OCI-LY1 (cell line): ENCODE measurements around the gene PPIL4.

Source experiments
- H2AFZ ChIP-seq: fragments of 200-600 bp; sonication (generic), shearing (Covaris generic); 2 replicates; pipeline ENCODE4 v1.6.0; 2014; ENCODE audit warnings: antibody characterized with exemption, mild to moderate bottlenecking, low read length
- H3F3A ChIP-seq: fragments of 200-600 bp; sonication (generic), shearing (Covaris generic); 2 replicates; pipeline ENCODE4 v1.6.0; 2014; ENCODE audit warnings: mild to moderate bottlenecking, antibody characterized with exemption, low read length, moderate library complexity; ENCODE audit not compliant: insufficient read depth
- H3K27ac ChIP-seq: fragments of 200-600 bp; sonication (generic); 2 replicates; pipeline ENCODE4 v1.5.1; 2014; ENCODE audit warnings: low read length, mixed run types, mild to moderate bottlenecking, low read depth; ENCODE audit not compliant: poor library complexity, severe bottlenecking
- H3K27me3 ChIP-seq: fragments of 200-600 bp; sonication (generic); 2 replicates; pipeline ENCODE4 v1.6.0; 2014; ENCODE audit warnings: antibody characterized with exemption, mild to moderate bottlenecking, low read length, moderate library complexity; ENCODE audit not compliant: insufficient read depth
- H3K36me3 ChIP-seq: fragments of 200-600 bp; sonication (generic); 2 replicates; pipeline ENCODE4 v1.6.1; 2014; ENCODE audit warnings: mild to moderate bottlenecking, antibody characterized with exemption, low read length, moderate library complexity, mixed read lengths; ENCODE audit not compliant: insufficient read depth
- H3K4me1 ChIP-seq: fragments of 200-600 bp; sonication (generic); 2 replicates; pipeline ENCODE4 v1.5.1; 2014; ENCODE audit warnings: mild to moderate bottlenecking, low read length, moderate library complexity; ENCODE audit not compliant: insufficient read depth, severe bottlenecking
- H3K4me2 ChIP-seq: fragments of 200-600 bp; sonication (generic), shearing (Covaris generic); 2 replicates; pipeline ENCODE4 v1.6.1; 2014; ENCODE audit warnings: low read length
- H3K4me3 ChIP-seq: fragments of 200-600 bp; sonication (generic); 2 replicates; pipeline ENCODE4 v1.5.1; 2014; ENCODE audit warnings: low read length, low read depth, mild to moderate bottlenecking, mixed read lengths; ENCODE audit not compliant: poor library complexity, severe bottlenecking
- H3K79me2 ChIP-seq: fragments of 200-600 bp; shearing (Covaris generic); 2 replicates; pipeline ENCODE4 v1.6.1; 2016; ENCODE audit warnings: mixed run types, low read length, mixed read lengths; ENCODE audit not compliant: insufficient read depth
- H3K9ac ChIP-seq: fragments of 200-600 bp; sonication (generic), shearing (Covaris generic); 2 replicates; pipeline ENCODE4 v1.6.1; 2014; ENCODE audit warnings: mild to moderate bottlenecking, low read length, mixed read lengths
- H3K9me2 ChIP-seq: fragments of 200-600 bp; sonication (generic), shearing (Covaris generic); 2 replicates; pipeline ENCODE4 v1.6.1; 2014; ENCODE audit warnings: low read depth, mild to moderate bottlenecking, low read length, mixed read lengths
- H3K9me3 ChIP-seq: fragments of 200-600 bp; shearing (Covaris generic); 2 replicates; pipeline ENCODE4 v1.6.1; 2014; ENCODE audit warnings: low read length, mixed read lengths
- H4K20me1 ChIP-seq: fragments of 200-600 bp; sonication (generic), shearing (Covaris generic); 2 replicates; pipeline ENCODE4 v1.6.0; 2016; ENCODE audit warnings: mild to moderate bottlenecking, low read length; ENCODE audit not compliant: insufficient read depth
- EZH2 ChIP-seq: fragments of 200-600 bp; sonication (generic), shearing (Covaris generic); IDR thresholded peaks from 2 replicates; pipeline ENCODE4 v1.8.0; 2017; ENCODE audit warnings: borderline replicate concordance, mixed run types, mild to moderate bottlenecking, antibody characterized with exemption, low read length, moderate library complexity, mixed read lengths
- TF ChIP-seq, protein P1 (sequence below): fragments of 200-600 bp; sonication (generic), shearing (Covaris generic); IDR thresholded peaks from 2 replicates; pipeline ENCODE4 v1.5.1; 2017; ENCODE audit warnings: mild to moderate bottlenecking, antibody characterized with exemption, low read length, moderate library complexity, mixed read lengths

PPIL4 gene

GRCh38 chr6:149551920-149552319, 6.1 kb upstream of the PPIL4 start:
- Histone ChIP-seq H3K9me2 (no peaks in the 10 kb centered on the region), H3K79me2 (no peaks in the 10 kb centered on the region), H3K4me1 (peaks cover 3% of the 10 kb centered on the region), H4K20me1 (no peaks in the 10 kb centered on the region), H3K36me3 (no peaks in the 10 kb centered on the region), H3K4me3 (no peak overlapping the region), H3K4me2 (no peak overlapping the region), H3K27me3 (0 out of 2 replicates have a peak, but pooled peaks cover 4% of the 10 kb centered on the region), H2AFZ (no peak overlapping the region), H3K9me3 (no peaks in the 10 kb centered on the region), H3K9ac (no peak overlapping the region), H3F3A (no peaks in the 10 kb centered on the region), H3K27ac (no peak overlapping the region)
- TF ChIP-seq EZH2 = no peak
- TF ChIP-seq, protein P1, sequence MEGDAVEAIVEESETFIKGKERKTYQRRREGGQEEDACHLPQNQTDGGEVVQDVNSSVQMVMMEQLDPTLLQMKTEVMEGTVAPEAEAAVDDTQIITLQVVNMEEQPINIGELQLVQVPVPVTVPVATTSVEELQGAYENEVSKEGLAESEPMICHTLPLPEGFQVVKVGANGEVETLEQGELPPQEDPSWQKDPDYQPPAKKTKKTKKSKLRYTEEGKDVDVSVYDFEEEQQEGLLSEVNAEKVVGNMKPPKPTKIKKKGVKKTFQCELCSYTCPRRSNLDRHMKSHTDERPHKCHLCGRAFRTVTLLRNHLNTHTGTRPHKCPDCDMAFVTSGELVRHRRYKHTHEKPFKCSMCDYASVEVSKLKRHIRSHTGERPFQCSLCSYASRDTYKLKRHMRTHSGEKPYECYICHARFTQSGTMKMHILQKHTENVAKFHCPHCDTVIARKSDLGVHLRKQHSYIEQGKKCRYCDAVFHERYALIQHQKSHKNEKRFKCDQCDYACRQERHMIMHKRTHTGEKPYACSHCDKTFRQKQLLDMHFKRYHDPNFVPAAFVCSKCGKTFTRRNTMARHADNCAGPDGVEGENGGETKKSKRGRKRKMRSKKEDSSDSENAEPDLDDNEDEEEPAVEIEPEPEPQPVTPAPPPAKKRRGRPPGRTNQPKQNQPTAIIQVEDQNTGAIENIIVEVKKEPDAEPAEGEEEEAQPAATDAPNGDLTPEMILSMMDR = no peak

DNA sequence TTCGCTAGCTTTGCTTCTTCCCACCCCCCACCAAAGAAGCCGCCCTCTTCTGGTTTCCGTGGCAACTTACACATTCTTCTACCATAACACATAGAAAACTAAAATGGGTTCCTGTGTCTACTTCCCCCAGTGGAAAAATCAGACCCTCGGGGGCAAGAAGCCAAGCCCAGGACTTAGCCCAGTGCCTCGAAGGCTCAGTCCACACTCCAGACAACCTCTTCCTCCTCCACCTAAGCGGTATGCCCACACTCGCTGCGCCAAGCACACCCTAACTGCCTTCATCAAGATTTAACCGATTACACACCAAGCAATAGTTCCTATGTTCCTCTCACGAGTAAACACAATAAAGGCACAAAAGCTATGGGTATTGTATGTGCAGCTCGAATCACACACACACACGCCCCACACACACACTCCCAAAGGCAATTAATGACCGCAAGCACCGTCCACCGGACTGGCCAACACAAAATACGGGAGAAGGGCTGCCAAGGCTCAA, 537 bp downstream of the PPIL4 start:
- TF ChIP-seq, protein P1 = peak; percentile 42
- no peak for TF ChIP-seq EZH2
- H3K4me2 ChIP-seq = peak overlapping the region; percentile 87
- no peaks in the 10 kb centered on the region for H3K9me2 ChIP-seq
- H3K9me3 ChIP-seq = no peaks in the 10 kb centered on the region
- peak overlapping the region; percentile 86 for H3K4me3 ChIP-seq
- H3K27me3 ChIP-seq = no peaks in the 10 kb centered on the region
- peak overlapping the region; percentile 84 for H3K9ac ChIP-seq
- peaks cover 50% of the 10 kb centered on the region for H3K79me2 ChIP-seq
- H2AFZ ChIP-seq = no peak overlapping the region
- H3K27ac ChIP-seq = peak overlapping the region; percentile 84
- peaks cover 5% of the 10 kb centered on the region; the same call in 1 of the 2 replicates for H3K36me3 ChIP-seq
- H4K20me1 ChIP-seq = no peaks in the 10 kb centered on the region
- peaks cover 30% of the 10 kb centered on the region for H3K4me1 ChIP-seq
- H3F3A ChIP-seq = no peaks in the 10 kb centered on the region

DNA sequence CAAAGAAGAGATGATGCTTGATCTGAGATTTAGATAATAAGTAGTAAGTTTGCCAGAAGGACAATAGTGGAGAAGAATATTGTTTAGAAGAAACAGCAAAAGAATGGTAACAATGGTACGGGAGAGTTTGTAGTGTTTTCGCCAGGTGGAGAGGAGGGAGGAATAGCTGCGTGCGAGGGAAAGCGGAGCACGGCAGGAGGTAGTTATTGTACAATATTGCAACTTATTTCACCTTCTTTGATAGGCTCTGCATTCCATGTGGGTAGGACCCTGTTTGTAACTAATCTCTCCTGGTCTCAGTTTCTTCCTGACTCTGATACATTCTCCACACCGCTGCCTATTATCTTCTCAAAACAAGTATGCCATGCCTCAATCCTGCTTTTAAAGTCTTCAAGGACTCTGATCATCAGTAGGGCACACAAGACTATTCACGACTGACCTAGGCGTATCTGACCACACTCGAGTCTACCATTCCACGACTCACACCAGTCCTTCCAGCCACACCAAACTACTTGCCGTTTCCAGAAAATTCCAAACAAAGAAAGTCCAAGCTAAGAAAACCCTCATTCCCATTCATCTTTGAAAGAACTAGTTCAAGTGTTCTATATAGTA, 1.1 kb downstream of the PPIL4 start:
- H3K4me3 ChIP-seq = peak overlapping the region; percentile 86
- H3K27me3 ChIP-seq = no peaks in the 10 kb centered on the region
- H3K27ac ChIP-seq = peak overlapping the region; percentile 84
- H2AFZ ChIP-seq = no peak overlapping the region
- H3F3A ChIP-seq = no peaks in the 10 kb centered on the region
- H3K36me3 ChIP-seq = peaks cover 9% of the 10 kb centered on the region
- H3K4me1 ChIP-seq = peaks cover 30% of the 10 kb centered on the region
- H4K20me1 ChIP-seq = no peaks in the 10 kb centered on the region
- H3K4me2 ChIP-seq = peak overlapping the region; percentile 87
- H3K9me3 ChIP-seq = no peaks in the 10 kb centered on the region
- TF ChIP-seq, protein P1 = no peak
- no peak for TF ChIP-seq EZH2
- peaks cover 50% of the 10 kb centered on the region for H3K79me2 ChIP-seq
- peak overlapping the region; percentile 84 for H3K9ac ChIP-seq
- no peaks in the 10 kb centered on the region for H3K9me2 ChIP-seq
